BLaER1 (cell line): ENCODE data around the gene CAMKK1.

Source experiments
- H3K27ac ChIP-seq: shearing (Covaris generic); formaldehyde crosslinking; 2 replicates; pipeline ENCODE4 v1.8.1; 2022
- H3K27me3 ChIP-seq: shearing (Covaris generic); formaldehyde crosslinking; 2 replicates; pipeline ENCODE4 v1.8.1; 2022
- H3K36me3 ChIP-seq: shearing (Covaris generic); formaldehyde crosslinking; 2 replicates; pipeline ENCODE4 v1.8.1; 2022
- H3K4me1 ChIP-seq: shearing (Covaris generic); formaldehyde crosslinking; 2 replicates; pipeline ENCODE4 v1.8.1; 2022
- H3K4me2 ChIP-seq: shearing (Covaris generic); formaldehyde crosslinking; 2 replicates; pipeline ENCODE4 v1.8.1; 2022
- H3K4me3 ChIP-seq: shearing (Covaris generic); formaldehyde crosslinking; 2 replicates; pipeline ENCODE4 v1.8.1; 2022
- H3K9ac ChIP-seq: shearing (Covaris generic); formaldehyde crosslinking; 2 replicates; pipeline ENCODE4 v1.8.1; 2022
- H3K9me3 ChIP-seq: shearing (Covaris generic); formaldehyde crosslinking; 2 replicates; pipeline ENCODE4 v1.8.1; 2022
- H4K20me1 ChIP-seq: shearing (Covaris generic); formaldehyde crosslinking; 2 replicates; pipeline ENCODE4 v1.8.1; 2022
- Cebpa-rat ChIP-seq: shearing (Covaris generic); IDR thresholded peaks from 2 replicates; pipeline ENCODE4 v1.8.1; 2022

The CAMKK1 gene

DNA sequence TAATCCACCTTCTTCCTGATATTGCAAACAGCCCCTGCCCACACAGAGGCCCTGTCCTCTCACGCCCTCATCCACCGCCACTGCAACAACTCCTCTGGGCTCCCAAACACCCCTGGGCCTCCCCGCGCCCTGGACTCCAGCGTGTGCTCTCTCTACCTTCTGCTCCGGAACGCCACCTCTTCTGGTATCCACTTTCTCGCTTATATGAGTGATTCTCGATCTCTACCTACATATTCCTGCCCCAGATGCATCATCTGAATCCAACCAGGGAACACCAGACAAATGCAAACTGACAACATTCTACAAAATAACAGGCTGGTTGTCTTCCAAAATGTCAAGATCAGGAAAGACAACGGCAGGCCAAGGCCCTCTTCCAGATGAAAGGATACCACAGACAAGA, 19.0 kb downstream of the CAMKK1 start:
- peaks cover 39% of the 10 kb centered on the region for H3K4me1 ChIP-seq
- TF ChIP-seq Cebpa-rat, result no peak
- peaks cover 40% of the 10 kb centered on the region for H3K36me3 ChIP-seq

DNA sequence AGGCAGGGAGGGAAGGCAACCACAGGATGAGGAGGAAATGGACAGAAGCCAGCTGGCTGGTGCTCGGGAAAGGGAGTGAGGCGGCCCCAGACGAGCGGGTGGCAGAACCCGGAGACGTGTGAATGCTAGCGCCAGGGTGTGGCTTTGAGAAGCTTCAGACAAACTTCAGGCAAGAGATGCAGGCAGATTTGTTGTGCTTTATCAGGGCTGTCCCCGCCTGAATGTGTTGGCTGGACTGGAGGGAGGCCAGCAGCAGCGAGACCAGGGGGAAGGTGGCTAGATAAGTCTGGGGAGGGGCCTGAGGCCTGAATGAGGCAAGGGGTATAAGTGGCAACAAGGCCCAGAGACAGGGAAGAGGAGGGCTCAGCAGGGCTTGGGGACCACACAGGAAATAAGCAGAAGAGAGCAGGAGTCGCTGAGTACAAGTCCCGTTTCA, 22.0 kb downstream of the CAMKK1 start:
- Histone ChIP-seq H3K4me1 (peaks cover 61% of the 10 kb centered on the region), H3K4me3 (no peak overlapping the region), H3K9me3 (peaks cover 8% of the 10 kb centered on the region), H3K9ac (peak overlapping the region; percentile 51; the same call in 1 of the 2 replicates), H3K4me2 (peak overlapping the region; percentile 80), H3K36me3 (peaks cover 31% of the 10 kb centered on the region), H4K20me1 (no peaks in the 10 kb centered on the region), H3K27me3 (no peaks in the 10 kb centered on the region), H3K27ac (peak overlapping the region; percentile 80)
- no peak for TF ChIP-seq Cebpa-rat

More for the DNA sequence above, 19.0 kb downstream of the CAMKK1 start:
- H3K9me3 ChIP-seq, result peaks cover 8% of the 10 kb centered on the region
- H3K9ac ChIP-seq, result no peak overlapping the region
- H4K20me1 ChIP-seq, result no peaks in the 10 kb centered on the region
- no peak overlapping the region for H3K27ac ChIP-seq
- H3K4me2 ChIP-seq, result no peak overlapping the region
- no peaks in the 10 kb centered on the region for H3K27me3 ChIP-seq
- H3K4me3 ChIP-seq, result no peak overlapping the region

DNA sequence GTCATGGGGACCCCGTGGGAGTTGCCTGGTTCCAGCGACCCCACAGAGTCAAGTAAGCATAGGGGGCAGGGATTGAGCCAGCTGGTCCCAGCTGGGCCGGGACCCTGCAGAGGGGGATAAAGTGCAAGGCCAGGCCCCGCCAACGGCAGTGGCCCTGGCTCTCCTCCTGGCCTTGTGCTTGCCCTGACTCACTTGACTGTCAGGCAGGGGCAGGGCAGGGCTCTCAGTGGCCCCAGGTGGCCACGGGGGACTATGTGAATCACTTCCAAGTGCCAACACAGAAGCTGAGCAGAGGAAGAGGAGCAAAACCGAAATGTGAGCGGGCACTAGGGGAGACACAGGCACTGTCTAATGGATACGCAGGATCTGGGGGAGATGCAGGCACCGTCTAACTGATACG, 25.2 kb downstream of the CAMKK1 start:
- H3K27me3 ChIP-seq, result no peaks in the 10 kb centered on the region
- no peak for TF ChIP-seq Cebpa-rat
- no peaks in the 10 kb centered on the region for H4K20me1 ChIP-seq
- H3K9ac ChIP-seq, result peak overlapping the region; percentile 41; the same call in 1 of the 2 replicates
- H3K9me3 ChIP-seq, result peaks cover 2% of the 10 kb centered on the region
- peaks cover 79% of the 10 kb centered on the region for H3K4me1 ChIP-seq
- peaks cover 6% of the 10 kb centered on the region for H3K36me3 ChIP-seq
- H3K4me3 ChIP-seq, result no peak overlapping the region
- H3K27ac ChIP-seq, result peak overlapping the region; percentile 62
- peak overlapping the region; percentile 27; the same call in 1 of the 2 replicates for H3K4me2 ChIP-seq

DNA sequence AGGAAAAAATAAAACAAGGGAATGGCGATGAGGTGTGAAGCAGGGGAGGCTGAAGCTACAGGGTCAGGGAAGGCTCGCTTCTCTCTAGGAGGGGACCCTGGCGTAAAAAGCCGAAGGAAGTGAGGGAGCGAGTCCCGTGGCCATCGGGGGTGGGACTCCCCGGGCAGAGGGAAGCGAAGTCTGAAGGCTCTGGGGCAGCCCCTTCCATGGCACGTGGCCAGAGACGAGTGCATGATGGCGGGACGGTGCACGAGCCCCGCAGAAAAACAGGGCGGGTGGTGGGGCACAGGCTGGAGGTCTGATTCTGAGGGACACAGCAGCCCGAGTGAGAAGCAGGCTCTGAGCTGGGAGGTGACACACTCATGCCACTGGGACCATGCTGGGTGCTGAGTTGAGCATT, 25.7 kb downstream of the CAMKK1 start:
- peaks cover 74% of the 10 kb centered on the region for H3K4me1 ChIP-seq
- H3K27me3 ChIP-seq, result no peaks in the 10 kb centered on the region
- no peaks in the 10 kb centered on the region for H3K9me3 ChIP-seq
- peaks cover under 1% of the 10 kb centered on the region for H3K36me3 ChIP-seq
- H3K9ac ChIP-seq, result no peak overlapping the region
- 0 out of 2 replicates have a peak overlapping the region, but pooled peaks have one; percentile 27 for H3K4me2 ChIP-seq
- no peaks in the 10 kb centered on the region for H4K20me1 ChIP-seq
- TF ChIP-seq Cebpa-rat, result no peak
- H3K27ac ChIP-seq, result peak overlapping the region; percentile 62
- no peak overlapping the region for H3K4me3 ChIP-seq

DNA sequence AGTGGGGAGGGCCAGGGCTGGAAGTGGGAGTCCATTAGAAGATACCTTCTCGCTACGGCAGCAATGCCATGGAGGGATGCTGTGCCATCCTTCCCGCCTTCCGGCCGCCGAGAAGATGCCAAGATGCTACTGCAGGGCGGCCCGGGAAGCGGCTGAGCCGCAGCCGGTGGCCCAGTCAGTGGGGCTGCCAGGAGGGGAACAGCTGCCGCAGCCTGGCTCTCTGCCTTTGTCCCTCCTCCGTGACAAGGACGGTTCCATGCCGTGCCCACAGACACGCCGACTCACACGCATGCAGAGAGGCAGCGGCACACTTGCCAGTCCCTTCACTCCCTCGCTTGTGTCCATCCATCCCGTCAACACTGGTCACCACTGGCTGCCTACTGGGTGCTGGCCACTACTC, 26.6 kb downstream of the CAMKK1 start:
- H3K36me3 ChIP-seq, result peaks cover 4% of the 10 kb centered on the region
- H3K9me3 ChIP-seq, result no peaks in the 10 kb centered on the region
- TF ChIP-seq Cebpa-rat, result no peak
- H3K9ac ChIP-seq, result no peak overlapping the region
- H3K27ac ChIP-seq, result no peak overlapping the region
- no peaks in the 10 kb centered on the region for H3K27me3 ChIP-seq
- peaks cover 66% of the 10 kb centered on the region for H3K4me1 ChIP-seq
- no peaks in the 10 kb centered on the region for H4K20me1 ChIP-seq
- no peak overlapping the region for H3K4me3 ChIP-seq
- peak overlapping the region; percentile 87; the same call in 1 of the 2 replicates for H3K4me2 ChIP-seq

DNA sequence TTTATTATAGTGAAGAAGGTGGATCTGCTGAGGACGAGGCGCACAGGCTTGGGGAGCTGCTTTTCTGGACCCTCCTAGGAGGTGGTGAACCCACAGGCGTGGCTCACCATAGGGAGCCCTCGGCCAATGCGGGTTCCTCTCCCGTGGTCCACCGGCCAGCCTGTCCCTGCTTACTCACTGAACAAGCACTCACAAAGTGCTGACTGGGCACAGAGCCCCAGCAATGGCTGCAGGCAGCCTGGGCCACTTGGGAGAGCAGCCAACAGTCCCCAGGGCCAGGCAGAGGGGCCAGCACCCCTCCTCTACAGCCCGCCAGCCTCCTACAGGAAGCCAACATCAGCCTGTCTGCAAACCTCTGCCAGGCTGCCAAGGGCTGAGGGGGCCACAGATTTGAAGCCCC, 27.7 kb downstream of the CAMKK1 start:
- Histone ChIP-seq H3K9me3 (no peaks in the 10 kb centered on the region), H3K36me3 (peaks cover 13% of the 10 kb centered on the region)
- TF ChIP-seq Cebpa-rat, result no peak

DNA sequence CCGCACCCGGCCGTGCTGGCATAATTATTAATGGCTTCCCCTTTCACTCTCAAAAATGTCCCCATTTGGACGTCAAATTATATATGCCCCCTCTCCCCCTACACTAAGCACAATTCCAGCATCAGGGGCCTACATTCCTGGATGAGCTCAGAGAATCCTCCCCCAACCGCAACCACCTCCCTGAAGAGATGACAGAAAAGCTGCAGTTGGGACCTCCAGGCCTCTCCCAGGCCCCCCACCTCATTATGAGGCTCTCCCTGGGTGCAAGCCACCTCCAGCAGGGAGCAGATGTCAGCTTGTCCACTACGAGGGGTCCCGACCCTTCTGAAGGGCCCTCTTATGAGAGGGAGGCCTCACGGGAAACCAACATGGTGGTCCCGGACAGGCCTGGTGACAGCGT, 28.3 kb downstream of the CAMKK1 start:
- Histone ChIP-seq H3K4me2 (peak overlapping the region; percentile 87), H4K20me1 (no peaks in the 10 kb centered on the region), H3K9ac (peak overlapping the region; percentile 52; the same call in 1 of the 2 replicates), H3K27ac (peak overlapping the region; percentile 56), H3K36me3 (peaks cover 13% of the 10 kb centered on the region), H3K4me1 (peaks cover 48% of the 10 kb centered on the region), H3K4me3 (no peak overlapping the region), H3K9me3 (no peaks in the 10 kb centered on the region), H3K27me3 (no peaks in the 10 kb centered on the region)
- no peak for TF ChIP-seq Cebpa-rat

More for the DNA sequence above, 27.7 kb downstream of the CAMKK1 start:
- Histone ChIP-seq H3K27ac (peak overlapping the region; percentile 56), H4K20me1 (no peaks in the 10 kb centered on the region), H3K27me3 (no peaks in the 10 kb centered on the region), H3K4me1 (peaks cover 55% of the 10 kb centered on the region), H3K9ac (peak overlapping the region; percentile 52), H3K4me3 (no peak overlapping the region), H3K4me2 (peak overlapping the region; percentile 87)

DNA sequence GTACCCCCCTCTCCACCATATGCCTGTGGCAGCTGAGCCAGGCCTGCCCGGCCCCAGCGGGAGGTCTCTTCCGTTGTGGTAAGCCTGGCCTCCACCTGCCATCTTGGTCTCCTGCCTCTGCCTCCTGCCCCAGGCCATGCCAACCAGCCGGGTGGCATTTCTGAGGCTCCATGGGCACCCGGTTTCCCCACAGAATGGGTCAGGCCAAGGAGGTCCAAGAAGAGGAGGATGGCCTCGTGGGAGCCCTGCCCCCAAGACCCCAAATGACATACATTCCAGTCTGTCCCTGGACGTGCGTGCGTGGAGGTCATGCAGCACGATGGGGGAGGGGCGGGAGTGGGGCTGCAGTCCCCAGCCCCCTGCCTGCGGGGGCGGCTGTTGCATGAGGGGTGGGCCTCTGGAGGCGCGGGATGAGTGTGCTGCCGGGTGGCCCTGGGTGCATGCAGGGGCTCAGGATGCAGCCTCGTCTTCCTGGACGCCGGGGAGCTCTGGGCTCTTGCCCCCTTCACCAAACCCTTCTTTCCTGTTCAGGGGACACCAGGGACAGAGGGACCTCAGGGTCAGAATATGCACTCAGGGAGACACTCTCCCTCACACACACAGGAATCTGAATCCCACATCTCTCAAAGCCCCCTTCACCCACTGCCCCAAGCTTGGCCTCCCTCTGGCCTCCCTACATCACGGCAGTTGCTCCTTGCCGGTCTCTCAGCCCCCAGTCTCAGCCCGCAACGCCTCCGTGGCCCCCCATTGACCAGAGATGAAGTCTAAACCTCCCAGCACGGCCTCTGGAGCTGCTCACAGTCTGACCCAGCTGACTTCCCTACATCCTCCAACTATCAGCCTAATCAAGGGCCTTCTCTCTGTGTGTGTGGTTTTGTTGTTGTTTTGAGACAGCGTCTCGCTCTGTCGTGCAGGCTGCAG, 30.8 kb downstream of the CAMKK1 start:
- H4K20me1 ChIP-seq, result no peaks in the 10 kb centered on the region
- no peak for TF ChIP-seq Cebpa-rat
- peak overlapping the region; percentile 26; the same call in 1 of the 2 replicates for H3K27ac ChIP-seq
- H3K4me1 ChIP-seq, result peaks cover 29% of the 10 kb centered on the region
- no peaks in the 10 kb centered on the region for H3K9me3 ChIP-seq
- peaks cover 13% of the 10 kb centered on the region for H3K36me3 ChIP-seq
- H3K4me2 ChIP-seq, result no peak overlapping the region
- H3K4me3 ChIP-seq, result no peak overlapping the region
- H3K27me3 ChIP-seq, result no peaks in the 10 kb centered on the region
- H3K9ac ChIP-seq, result no peak overlapping the region

DNA sequence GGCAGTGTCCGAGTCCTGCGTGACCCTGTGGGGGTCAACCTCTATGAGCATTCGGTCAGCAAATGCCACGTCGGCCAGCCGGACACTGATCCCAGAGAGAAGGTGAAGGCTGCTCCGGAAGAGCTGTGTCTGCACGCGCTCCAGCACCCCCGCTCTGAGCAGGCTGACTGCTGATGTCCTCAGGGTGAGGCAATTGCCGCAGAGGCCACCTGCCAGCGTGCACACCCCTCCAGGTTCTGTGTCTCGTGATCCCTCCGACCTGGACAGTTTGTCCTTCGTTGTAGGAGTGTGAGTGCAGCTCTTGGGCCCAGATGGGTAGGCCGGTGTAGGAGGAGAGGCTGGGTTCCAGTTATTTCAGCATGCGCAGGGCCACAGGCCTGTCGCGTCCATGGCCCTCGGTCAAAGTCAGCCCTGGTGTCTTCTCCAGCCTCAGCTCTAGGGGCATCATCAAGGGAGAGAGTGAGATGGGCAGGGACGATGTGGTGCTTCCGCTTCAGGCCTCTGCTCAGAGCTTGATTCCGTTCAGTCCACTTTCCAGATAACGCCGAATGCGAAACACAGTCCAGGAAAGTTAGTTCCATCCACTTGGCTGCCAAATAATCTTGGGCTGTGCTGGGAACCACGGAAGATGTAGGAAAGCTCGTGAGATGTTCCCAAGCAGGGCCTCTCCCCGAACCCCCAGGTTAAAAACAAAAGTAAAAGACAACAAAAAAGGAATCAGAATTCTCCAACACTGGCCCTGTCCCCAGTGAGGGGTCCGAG, 31.7 kb downstream of the CAMKK1 start:
- H3K4me1 ChIP-seq, result peaks cover 24% of the 10 kb centered on the region
- H3K9ac ChIP-seq, result no peak overlapping the region

More for the DNA sequence above, 31.7 kb downstream of the CAMKK1 start:
- Histone ChIP-seq H3K4me3 (no peak overlapping the region), H3K36me3 (peaks cover 13% of the 10 kb centered on the region), H3K27me3 (no peaks in the 10 kb centered on the region), H3K9me3 (no peaks in the 10 kb centered on the region), H3K27ac (no peak overlapping the region), H3K4me2 (no peak overlapping the region), H4K20me1 (no peaks in the 10 kb centered on the region)
- TF ChIP-seq Cebpa-rat, result no peak
